HG03196 (cell line): ENCODE results near the gene C1orf56.
A peak's percentile ranks its signal among the peaks of the same experiment; 100 is the strongest.
"Not testable (repeated sequence)": the region's sequence is repeated elsewhere in the genome, so short reads cannot be mapped to it uniquely, and the experiment has no call there.

Source experiments
- ATAC-seq: cut with Tn5 transposase; IDR thresholded peaks from one replicate; pipeline ENCODE4 v1.9.1; 2021; ENCODE audit not compliant: unreplicated experiment

C1orf56 gene

GRCh38 chr1:151060657-151061421, 13.3 kb downstream of the C1orf56 start:
- no peak for ATAC-seq

GRCh38 chr1:151061704-151062103, 14.2 kb downstream of the C1orf56 start:
- ATAC-seq, result no peak

- ATAC-seq, result no peak
Measured at GRCh38 chr1:151062741-151063371, 15.3 kb downstream of the C1orf56 start.

GRCh38 chr1:151065089-151065645, 17.6 kb downstream of the C1orf56 start:
- no peak for ATAC-seq

- ATAC-seq, result no peak
Measured at GRCh38 chr1:151067185-151067584, 19.6 kb downstream of the C1orf56 start.

GRCh38 chr1:151069103-151069486, 21.5 kb downstream of the C1orf56 start:
- ATAC-seq, result no peak

GRCh38 chr1:151070474-151071276, 23.1 kb downstream of the C1orf56 start, which contains the start of gene GABPB2:
TSS of gene GABPB2 (plus strand) at chr1:151070761. CDS start at chr1:151088190, 17,429 bp downstream.
- ATAC-seq, result peak; percentile 73

GRCh38 chr1:151072224-151072623, 24.7 kb downstream of the C1orf56 start:
- no peak for ATAC-seq

- ATAC-seq, result no peak
Measured at GRCh38 chr1:151085953-151086559, 38.5 kb downstream of the C1orf56 start.

- not testable (repeated sequence) for ATAC-seq
Measured at GRCh38 chr1:151097426-151097825, 49.9 kb downstream of the C1orf56 start.

GRCh38 chr1:151098126-151098525, 50.6 kb downstream of the C1orf56 start:
- ATAC-seq, result no peak
